Effector CD8-positive, alpha-beta T cell (primary cell): ENCODE results near the gene BTBD9.

Experiments
- DNase-seq: peaks from one replicate; lab custom pipeline; 2025; lab: John Stamatoyannopoulos, UW

Gene BTBD9

DNA sequence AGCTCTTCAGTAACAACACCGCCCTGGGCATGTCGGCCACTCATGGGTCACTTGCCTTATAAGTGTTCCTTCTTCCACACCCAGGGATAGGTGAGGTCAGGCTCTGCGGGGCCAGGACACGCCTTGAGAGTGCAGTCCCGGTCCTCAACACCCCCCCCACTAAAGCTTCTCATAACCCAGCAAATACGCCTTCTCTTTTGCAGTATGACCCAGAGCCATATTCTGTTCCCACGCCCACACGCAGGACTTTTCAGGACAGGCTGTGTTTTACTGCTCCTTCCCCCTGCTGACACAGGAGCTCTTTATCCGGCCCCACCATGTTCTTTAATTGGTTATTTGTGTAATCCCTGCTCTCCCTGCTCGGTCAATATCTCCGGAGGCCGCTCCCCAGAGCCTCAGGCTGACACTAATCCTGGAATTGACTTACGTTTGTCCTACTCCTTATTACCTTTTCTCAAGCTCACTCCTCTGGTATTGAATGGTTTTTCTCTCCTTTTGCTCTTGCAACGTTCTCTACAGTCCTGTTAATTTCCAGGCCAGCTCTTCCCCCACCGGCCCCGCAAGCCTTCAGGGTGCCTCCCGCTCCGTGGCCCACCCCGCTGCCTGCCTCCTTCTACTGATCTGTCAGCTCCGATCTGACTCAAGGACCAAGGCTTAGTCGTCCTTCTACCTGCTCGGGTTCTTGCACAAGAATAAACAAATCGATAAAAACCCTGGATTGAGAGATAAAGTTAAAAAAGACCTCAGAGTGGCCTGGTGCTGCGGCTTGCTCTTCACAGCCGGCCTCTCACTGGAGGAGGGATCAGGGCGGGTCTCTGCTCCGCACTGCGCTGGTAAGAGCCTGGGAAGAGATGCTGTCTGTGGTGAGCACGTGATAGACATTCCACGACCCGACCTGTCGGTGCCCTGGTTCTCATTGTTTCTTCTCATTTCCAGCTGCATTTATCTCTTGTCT is 462.7 kb downstream of the BTBD9 start:
- no peak for DNase-seq

DNA sequence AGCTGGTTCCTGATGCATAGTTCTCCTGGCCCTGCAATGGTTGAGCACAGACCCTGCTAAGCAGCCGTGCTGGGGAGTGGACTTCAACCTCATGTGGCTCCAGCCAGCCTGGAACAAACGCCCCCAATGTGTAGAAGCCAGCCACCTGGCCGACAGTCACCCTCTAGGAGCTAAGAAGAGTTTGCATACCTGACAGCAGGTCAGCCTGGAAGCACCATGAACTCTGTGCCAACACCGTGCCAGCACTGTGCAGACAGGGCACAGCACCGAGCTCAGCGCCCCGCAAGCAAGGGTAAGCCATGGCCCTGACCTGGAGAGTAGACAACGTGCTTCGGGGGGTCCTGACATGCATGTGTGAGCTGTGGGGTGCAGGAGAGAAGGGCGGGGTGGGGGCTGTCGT is 463.9 kb downstream of the BTBD9 start:
- DNase-seq = no peak

DNA sequence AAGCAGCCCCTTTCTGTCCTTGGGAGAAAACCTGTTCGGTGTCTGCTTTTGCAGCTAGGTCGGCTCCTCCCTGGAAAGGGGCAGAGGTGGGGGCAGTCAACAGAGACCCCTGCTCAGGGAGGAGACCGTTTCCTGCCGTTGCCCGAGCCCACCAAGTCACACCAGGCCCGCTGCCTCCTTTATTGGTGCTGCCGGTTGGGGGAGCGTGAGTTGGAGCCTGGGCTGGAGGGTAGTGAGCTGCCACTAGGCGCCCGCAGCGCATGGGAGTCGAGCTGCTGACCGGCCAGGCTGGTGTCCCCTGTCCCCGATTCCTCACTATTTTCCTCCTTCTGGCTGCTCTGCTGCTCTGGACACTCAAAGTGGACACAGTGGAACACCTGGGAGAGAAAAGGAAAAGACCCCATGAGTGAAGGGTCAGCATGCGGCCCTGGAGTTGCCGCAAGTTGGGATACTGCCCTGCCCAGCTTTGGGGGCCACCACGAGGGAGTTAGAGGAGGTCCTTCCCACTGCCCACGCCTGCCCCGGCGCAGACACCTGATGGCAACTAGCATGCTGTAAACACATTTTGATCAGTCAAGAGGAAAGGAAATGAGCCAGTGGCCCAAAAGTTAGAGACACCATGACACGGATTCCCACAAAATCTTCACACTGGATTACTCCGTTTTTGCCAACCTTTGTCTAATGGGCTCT is 464.8 kb downstream of the BTBD9 start:
- no peak for DNase-seq

DNA sequence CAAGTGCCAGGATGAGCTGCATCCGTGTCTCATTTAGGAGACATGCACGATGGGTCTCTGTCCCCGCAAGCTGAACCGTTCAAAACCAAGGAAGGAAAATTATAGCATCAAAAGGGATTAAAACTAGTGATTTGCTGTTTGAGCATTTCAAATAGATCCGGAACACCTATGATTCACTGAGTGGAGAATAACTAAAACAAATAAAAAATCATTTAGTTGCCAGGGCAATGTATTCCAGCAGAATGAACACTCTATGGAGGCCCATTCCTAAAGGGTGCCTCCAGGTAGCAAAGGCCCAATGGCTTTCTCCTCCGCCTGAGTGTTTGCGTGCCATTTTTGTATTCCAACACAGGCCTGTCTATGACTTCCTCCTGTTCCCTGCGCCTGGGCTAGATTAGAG is 465.4 kb downstream of the BTBD9 start:
- no peak for DNase-seq

- DNase-seq = no peak
These were observed 465.8 kb downstream of the BTBD9 start for GRCh38 chr6:38173909-38174308.

- DNase-seq = no peak
These were observed 466.9 kb downstream of the BTBD9 start for GRCh38 chr6:38172739-38173410.

- no peak for DNase-seq
These were observed 467.6 kb downstream of the BTBD9 start for GRCh38 chr6:38171997-38172738.

- DNase-seq = no peak
These were observed 468.9 kb downstream of the BTBD9 start for GRCh38 chr6:38170666-38171355.

DNA sequence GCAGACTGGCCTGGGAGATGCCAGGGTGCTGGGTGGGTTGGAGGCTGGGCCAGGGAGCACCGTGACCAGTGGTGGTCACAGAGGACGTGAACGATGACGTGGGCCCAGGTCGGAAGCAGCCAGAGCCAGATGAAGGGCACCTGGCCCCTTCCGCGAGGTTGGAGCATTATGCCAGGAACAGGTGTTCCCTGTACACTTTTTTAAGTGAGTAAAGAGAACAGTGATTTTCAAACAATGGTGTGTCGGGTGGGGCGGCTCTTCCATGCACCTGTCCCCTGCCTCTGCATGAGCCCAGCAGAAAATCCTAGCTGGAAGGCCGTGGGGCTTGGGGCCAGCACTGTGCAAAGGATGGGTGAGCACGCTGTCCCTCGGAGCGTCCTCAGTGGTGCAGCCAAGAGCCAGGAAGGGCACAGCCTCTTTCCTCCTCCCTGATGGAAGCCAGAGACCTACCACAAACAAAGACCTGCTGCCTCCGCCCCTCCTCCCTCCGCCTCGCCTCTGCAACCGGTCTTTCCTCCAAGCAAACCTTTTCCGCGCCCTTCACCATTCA is 469.7 kb downstream of the BTBD9 start:
- DNase-seq = no peak

GRCh38 chr6:38169221-38169976 is 470.3 kb downstream of the BTBD9 start:
- DNase-seq = no peak

- DNase-seq = no peak
These were observed 471.0 kb downstream of the BTBD9 start for GRCh38 chr6:38168699-38169098.

DNA sequence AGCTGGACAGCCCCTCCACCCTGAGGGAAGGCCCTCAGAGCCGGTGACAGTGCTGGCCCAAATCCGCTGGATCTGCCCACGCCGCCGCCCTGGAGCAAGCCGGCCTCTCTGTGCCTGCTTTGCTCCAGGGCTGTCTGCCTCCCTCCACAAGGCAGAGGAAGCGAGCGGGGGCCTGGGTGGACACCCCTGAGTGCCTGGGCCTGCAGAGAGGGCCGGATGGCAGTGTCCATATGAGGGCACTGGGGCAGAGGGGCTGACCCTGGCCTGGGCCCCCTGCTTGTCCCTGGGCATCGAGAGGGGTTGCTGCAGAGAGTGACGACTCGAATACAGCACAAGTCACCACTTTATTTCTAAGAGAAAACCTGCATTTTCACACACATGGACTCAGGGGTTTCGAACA is 471.6 kb downstream of the BTBD9 start:
- no peak for DNase-seq

DNA sequence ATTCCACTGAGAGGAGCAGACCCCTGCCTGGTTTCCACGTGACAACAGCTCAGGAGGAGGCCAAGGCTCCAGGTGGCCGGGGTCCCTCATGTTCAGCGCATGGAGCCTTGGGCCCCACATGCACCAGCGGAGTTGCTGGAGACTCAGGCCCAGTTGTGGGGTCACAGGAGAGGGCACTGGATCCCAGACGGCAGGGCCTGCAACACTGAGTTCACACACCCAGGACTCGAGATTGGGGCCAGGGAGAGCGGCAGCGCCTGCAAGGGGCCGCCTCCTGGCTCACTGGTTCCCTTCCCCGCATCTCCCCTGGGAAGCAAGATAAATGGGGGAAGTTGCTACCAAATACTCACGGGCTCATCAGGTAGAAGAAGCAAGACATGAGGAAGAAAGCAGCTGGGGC is 472.1 kb downstream of the BTBD9 start:
- no peak for DNase-seq

DNA sequence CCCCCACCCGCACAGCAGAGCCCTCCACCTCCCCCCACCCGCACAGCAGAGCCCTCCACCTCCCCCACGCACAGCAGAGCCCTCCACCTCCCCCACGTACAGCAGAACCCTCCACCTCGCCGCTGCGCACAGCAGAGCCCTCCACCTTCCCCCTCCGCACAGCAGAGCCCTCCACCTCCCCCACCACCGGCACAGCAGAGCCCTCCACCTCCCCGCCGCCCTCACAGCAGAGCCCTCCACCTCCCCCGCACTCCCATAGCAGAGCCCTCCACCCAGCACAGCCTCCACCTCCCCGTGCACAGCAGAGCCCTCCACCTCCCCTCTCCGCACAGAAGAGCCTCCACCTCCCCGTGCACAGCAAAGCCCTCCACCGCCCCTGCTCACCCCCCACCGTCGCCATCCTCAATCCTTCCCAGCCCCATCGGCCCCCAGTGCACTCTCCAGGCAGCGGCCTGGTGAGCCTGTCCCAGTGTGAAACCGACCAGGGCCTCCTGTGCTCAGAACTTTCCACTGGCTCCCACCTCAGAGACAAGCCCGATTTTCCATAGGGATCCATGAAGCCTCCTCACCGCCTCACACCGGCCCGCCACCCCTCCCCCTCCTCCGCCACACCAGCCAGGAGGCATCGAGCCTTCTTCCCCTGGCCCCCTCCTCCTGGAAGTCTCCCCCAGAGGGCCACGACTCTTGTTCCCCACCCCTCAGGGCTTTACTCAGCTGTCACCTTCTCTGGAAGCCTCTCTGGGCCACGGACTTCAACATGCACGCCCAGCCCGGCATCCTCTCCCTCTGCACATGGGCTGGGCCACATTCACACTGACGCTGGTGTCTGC is 473.1 kb downstream of the BTBD9 start:
- no peak for DNase-seq

- DNase-seq = no peak
These were observed 475.0 kb downstream of the BTBD9 start for GRCh38 chr6:38164671-38165108.

GRCh38 chr6:38164131-38164481 is 475.6 kb downstream of the BTBD9 start:
- no peak for DNase-seq

- no peak for DNase-seq
These were observed 476.3 kb downstream of the BTBD9 start for GRCh38 chr6:38163186-38164130.

- DNase-seq = no peak
These were observed 477.1 kb downstream of the BTBD9 start for GRCh38 chr6:38162493-38163185.
